NCI-H2171 (cell line): ENCODE measurements around the gene PWWP2A.
"Not testable (repeated sequence)": the region's sequence is repeated elsewhere in the genome, so short reads cannot be mapped to it uniquely, and the experiment has no call there.

Experiments
- DNase-seq: peaks from one replicate; lab custom pipeline; 2025; lab: John Stamatoyannopoulos, UW

Gene PWWP2A, protein sequence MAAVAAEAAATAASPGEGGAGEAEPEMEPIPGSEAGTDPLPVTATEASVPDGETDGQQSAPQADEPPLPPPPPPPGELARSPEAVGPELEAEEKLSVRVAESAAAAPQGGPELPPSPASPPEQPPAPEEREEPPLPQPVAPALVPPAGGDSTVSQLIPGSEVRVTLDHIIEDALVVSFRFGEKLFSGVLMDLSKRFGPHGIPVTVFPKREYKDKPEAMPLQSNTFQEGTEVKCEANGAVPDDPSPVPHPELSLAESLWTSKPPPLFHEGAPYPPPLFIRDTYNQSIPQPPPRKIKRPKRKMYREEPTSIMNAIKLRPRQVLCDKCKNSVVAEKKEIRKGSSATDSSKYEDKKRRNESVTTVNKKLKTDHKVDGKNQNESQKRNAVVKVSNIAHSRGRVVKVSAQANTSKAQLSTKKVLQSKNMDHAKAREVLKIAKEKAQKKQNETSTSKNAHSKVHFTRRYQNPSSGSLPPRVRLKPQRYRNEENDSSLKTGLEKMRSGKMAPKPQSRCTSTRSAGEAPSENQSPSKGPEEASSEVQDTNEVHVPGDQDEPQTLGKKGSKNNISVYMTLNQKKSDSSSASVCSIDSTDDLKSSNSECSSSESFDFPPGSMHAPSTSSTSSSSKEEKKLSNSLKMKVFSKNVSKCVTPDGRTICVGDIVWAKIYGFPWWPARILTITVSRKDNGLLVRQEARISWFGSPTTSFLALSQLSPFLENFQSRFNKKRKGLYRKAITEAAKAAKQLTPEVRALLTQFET

DNA sequence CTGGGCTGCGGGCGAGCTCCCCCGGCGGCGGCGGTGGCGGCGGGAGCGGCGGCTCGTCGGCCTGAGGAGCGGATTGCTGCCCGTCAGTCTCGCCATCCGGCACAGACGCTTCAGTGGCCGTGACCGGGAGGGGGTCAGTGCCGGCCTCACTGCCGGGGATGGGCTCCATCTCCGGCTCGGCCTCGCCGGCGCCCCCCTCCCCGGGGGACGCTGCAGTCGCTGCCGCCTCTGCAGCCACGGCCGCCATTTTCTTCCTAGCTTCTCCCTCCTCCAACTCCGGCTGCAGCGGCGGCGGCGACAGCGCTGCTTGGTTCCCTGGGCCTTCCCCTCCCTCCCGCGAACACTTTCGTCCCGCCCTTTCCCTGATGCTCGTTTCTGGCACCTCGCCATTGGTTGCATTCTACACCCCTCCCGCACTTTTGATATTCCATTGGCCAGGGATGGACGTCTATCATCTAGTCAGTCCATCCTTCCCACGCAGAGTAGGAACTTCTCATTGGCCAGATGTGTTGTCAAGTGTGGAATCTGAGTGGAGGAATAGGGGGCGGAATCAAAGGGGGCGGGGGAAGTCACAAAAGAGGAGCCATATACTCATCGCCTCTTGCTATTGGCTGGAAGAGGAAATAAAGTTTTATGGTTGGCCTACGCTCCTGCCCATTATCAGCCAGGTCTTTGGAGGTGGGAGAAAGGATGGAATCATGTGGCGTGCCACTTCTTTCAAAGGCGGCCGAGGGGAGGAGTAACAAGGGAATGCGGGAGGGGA, at the start of gene PWWP2A:
TSS of gene PWWP2A (minus strand) at position 309 of the 763 bp plus-strand sequence. CDS start at position 247, 62 bp downstream.
- peak; percentile 92 for DNase-seq

DNA sequence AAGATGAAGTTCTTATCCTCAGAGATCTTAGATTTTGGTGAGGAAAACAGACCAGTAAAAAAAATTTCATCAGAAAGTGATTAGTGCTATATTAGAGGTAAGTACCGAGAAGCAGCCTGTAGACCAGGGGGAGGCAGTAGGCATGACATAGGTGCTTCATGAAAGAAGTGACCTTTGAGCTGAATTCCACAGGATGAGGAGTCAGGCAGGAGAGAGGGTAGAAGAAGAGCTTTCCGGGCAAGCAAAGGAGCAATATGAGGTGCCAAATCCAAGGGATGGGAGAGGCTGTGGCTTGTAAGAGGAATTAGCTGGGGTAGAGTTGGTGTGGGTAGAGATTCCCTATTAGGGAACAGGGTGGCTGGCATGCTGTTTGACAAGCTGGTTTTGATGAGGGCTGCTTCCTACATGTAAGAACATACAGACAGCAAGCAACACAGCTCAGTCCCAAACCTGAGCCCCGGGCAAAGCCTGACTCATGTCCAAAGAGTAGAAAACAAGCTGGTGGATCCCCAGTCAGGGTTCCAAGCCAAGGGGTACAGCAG, 48.4 kb upstream of the PWWP2A start:
- no peak for DNase-seq

DNA sequence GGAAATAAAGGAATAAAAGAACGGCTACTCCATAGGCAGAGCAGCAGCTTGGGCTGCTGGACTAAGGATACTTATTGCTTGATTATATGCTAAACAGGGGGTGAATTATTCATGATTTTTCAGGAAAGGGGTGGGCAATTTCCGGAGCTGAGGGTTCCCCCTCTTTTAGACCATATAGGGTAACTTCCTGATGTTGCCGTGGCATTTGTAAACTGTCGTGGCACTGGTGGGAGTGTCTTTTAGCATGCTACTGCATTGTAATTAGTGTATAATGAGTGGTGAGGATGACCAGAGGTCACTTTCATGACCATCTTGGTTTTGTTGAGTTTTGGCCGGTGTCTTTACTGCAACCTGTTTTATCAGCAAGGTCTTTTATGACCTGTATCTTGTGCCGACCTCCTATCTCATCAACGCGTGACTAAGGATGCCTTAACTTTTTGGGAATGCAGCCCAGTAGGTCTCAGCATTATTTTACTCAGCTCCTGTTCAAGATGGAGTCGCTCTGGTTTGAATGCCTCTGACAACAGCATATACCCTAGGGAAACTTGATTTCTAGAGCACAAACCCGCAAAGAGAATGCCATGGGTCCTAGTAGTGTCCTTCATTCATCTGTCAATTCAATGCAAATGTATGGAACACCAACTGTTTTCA, 47.8 kb upstream of the PWWP2A start:
- DNase-seq, result no peak

DNA sequence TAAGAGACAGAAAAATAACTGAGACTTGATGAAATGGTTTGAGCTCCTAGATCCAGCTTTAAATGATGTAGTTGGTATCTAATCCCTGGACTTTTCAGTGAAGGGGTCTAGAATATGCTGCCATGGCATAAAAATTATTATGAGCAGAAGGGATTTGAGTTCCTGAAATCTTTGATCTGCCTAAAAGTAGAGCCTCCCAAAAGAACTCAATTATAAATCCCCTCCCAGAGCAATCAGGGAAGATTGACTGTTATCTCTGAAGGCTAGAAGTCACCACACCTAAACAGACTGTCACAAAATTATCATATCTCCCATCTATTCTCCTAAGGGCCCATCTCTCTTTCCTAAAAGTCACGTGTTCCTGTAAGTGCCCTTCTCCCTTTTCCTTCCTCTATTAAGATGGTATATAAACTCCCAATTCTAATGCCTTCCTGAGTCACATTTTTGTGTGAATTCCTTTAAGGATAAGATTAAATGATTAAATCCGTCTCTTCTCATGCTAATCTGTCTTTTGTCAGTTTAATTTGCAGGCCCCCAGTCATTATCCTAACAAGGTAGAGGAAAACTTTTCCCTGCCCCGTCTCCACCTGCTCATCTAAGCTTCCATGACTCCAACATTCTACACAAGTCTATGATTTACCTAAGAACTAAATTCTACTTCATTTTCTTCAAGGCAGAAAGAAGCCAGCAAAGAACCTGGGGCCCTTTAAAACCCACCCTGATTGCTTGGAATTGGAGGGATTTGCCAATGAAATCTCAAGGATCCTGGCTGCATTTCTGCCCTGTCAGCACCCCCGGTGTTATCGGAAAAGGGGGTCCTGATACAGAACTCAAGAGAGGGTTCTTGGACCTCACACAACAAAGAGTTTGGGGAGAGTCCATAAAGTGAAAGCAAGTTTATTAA, 47.1 kb upstream of the PWWP2A start:
- DNase-seq, result no peak

DNA sequence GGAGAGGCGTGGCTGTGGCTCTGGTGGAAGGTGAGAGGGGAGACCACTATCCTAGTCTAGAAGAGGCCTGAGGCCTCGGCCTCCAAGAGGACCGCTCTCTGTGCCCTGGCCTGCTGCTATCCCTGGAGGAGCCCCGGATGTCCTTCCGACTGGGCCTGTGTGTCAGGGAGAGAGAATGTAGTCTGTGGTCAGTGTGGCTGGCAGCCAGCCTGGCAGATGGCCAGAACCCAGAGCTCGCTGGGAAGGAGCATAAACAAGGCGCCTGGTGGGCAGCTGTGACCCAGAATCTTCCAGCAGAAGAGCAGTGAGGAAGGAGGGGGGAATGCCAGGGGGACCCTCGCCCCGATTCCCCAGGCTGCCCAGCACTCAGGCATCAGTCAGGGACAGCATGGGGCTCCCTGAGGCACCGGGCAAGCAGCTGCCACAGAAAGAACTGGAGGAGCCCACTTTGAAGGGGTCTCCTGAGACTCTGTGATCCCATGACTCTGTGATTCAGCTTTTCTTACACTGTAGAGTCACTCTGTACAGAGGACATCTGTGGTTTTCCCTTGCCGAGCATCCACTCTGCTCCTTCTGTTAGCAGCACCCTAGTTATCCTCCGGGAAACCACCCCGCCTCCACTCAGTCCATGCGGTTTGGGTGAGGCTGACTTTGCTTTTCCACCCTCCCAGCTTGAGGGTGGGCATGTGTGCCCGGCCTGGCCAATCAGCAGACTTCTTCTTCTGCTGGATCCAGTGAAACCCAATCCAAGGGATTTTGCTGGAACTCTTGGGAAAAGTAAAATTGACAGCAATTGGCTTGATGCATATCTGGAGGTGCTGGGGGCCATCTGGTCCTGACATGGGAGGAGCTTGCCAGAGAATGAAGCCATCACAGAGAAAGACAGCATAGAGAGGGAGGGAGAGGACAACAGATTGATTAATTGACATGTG, 46.2 kb upstream of the PWWP2A start:
- peak; percentile 83 for DNase-seq

DNA sequence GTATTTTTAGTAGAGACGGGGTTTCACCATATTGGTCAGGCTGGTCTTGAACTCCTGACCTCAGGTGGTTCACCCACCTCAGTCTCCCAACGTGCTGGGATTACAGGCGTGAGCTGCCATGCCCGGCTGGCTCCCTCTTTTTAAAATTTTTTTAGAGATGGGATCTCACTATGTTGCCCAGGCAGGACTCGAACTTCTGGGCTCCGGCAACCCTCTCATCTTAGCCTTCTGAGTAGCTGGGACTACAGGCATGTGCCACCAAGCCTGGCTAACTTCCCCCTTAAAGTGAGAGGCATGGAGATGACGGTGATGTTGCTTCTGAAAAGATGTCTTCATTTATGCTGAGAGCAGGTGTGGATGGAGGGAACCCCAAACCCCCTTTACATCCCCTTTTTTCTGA, 43.7 kb upstream of the PWWP2A start:
- DNase-seq, result no peak

DNA sequence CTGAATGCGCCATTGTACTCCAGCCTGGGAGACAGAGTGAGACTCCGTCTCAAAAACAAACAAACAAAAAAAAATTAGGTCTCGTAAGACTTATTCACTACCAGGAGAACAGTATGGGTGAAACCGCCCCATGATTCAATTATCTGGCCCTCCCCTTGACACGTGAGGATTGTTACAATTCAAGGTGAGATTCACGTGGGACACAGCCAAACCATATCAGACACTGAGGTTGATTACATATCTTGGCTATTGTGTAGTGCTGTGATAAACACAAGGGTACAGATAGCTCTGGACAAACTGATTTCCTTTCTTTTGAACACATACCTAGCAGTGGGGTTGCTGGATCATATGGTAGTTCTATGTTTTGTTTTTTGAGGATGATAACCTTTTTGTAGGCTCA, 42.4 kb upstream of the PWWP2A start:
- DNase-seq, result no peak

DNA sequence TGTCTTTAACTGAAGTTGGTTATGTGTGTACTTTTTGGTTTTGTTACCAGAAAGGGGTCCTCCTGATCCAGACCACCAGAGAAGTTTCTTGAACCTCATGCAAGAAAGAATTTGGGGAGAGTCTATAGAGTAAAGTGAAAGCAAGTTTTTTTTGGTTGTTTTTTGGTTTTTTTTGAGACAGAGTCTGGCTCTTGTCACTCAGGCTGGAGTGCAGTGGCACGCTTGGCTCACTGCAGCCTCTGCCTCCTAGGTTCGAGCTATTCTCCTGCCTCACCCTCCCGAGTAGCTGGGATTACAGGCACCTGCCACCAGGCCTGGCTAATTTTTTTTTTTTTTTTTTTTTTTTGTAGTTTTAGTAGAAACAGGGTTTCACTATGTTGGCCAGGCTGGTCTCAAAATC, 41.6 kb upstream of the PWWP2A start:
- DNase-seq, result not testable (repeated sequence)

DNA sequence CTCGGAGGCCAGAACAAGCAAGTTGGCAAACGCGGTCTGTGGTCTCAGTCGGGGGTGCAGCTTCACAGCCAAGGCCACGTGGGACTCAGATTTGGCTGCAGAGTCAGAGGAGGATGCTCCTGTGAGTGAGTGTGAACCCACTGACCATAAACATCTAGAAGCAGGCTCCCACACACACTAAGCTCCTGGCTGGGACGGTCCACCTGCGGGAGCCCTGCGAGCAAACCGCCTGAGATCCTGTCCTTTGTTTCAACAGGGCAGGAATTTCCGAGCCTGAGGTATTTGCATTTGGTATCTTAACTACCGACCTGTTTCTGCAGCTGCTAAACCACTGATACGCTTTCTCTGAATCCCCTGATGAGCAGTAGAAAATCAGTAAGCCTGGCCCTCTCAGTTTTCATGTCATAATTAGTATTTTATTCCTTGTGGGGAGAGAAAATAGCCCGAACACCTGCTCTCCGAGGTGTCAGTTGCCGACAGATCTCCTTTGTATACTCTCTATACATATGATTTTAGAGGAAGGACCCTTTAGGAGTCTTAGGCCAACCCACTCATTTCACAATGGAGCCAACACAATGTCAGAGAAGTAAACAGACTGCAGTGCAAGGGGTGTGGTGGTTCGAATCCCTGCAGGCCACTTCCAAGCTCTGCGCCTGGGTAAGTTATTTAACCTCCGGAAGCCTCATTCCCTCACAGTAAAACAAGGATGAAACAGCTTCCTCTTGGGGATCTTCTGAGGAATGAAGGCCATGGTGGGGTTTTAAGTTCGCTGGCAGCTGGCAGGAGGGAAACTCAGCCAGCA, 40.9 kb upstream of the PWWP2A start:
- peak; percentile 9 for DNase-seq

DNA sequence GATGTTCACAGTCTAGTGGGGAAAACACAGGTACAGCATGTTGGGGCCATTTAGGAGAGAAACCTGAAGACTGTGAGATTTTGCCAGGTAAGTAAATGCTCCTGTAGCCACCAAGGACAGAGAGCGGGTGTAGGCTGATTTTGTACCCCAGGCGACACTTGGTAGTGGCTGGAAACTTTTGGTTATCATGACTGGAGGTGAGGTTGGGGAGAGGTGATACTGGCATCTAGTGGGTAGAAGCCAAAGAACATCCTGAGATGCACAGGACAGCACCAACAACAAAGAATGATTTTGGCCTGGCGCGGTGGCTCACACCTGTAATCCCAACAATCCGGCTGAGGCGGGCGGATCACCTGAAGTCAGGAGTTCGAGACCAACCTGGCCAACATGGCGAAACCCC, 38.8 kb upstream of the PWWP2A start:
- DNase-seq, result no peak

DNA sequence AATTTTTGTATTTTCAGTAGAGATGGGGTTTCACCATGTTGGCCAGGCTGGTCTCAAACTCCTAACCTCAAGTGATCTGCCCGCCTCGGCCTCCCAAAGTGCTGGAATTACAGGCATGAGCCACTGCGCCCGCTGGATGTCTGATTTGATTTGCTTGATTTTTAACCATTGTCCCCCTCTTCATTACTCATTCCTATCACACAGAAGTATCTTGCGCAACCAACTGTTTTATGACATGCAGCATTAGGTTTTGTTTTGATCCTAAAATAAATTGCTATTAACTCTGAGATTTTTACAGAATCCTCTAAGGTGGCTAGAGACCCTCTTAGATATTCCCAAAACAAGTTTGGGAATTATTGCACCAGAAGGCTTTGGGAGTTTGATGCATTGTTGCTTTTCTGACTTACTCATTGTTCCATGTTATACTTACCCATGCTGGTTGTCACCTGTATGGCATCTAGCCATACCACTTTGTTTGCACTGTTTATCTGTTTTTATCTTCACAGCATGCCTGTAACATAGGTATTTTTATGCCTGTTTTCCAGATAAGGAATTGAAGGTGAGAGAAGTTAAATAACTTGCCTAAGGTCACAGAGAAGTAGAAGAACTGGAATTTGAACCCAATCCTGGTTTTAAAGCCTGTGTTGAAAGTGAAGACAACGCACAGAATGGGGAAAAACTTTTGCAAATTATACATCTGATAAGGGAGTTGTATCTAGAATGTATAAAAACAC, 35.9 kb upstream of the PWWP2A start:
- DNase-seq, result no peak

DNA sequence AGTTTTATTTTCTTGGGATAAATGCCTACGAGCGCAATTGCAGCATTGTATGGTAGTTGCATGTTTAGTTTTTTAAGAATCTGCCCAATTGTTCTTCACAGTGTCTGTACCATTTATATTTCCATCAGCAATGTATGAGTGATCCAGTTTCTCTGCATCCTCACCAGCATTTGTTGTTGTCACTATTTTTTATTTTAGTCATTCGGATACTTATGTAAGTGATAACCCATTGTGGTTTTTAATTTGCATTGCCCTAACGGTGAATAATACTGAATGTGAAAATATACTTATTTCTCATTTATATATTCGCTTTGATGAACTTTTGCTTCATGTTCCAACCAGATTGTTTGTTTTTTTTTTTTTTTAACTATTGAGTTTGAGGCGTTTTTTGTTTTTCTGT, 33.7 kb upstream of the PWWP2A start:
- no peak for DNase-seq

DNA sequence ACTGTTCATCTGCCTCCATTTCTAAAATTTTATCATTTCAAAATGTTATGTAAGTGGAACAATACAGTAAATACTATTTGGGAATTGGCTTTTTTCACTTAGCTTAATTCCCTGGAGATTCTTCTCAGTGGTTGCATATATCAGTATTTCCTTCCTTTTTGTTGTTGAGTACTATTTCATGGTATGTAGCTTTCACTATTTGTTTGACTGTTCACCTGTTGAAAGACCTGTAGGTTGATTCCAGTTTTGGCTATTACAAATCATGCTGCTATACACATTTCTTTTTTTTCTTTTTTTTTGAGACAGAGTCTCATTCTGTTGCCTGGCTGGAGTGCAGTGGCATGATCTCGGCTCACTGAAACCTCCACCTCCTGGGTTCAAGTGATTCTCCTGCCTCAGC, 33.0 kb upstream of the PWWP2A start:
- DNase-seq, result no peak

DNA sequence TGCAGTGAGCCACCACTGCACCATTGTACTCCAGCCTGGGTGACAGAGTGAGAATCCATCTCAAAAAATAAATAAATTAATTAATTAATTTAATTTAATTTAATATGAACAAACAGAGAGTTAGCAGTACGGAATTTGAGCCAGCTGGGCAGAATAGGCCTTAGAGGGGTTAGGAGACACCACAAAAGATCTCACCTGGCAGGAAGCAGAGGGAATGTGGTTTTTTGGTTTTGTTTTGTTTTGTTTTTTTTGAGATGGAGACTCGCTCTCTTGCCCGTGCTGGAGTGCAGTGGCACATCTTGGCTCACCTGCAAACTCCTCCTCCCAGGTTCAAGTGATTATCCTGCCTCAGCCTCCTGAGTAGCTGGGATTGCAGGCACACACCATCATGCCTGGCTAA, 31.8 kb upstream of the PWWP2A start:
- DNase-seq, result no peak

DNA sequence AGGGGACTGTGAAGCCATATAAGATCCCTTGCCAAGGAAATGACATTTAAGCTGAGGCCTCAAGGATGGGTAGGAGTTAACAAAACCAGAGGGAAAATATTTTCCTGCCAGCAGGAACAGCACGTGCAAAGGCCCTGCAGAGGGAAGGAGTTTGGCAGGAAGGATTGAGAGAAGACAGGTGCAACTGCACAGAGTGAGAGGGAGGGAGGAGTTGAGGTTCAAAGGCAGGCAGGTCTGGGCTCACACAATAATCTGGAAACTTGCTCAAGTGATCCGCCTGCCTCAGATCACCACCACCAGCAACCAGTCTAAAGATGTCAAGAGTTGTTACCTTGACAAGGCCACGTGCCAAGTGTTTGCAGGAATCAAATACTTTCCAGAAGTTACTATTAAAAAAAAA, 31.1 kb upstream of the PWWP2A start:
- no peak for DNase-seq

DNA sequence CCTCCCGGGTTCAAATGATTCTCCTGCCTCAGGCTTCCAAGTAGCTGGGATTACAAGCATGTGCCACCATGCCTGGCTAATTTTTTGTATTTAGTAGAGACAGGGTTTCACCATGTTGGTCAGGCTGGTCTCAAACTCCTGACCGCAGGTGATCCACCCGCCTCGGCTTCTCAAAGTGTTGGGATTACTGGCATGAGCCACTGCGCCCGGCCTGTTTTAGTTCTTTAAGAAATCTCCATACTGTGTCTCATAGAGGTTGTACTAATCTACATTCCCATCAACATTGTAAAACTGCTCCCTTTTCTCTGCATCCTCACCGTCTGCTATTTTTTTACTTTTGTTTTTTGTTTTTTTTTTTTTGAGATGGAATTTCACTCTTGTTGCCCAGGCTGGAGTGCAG, 25.2 kb upstream of the PWWP2A start:
- not testable (repeated sequence) for DNase-seq

DNA sequence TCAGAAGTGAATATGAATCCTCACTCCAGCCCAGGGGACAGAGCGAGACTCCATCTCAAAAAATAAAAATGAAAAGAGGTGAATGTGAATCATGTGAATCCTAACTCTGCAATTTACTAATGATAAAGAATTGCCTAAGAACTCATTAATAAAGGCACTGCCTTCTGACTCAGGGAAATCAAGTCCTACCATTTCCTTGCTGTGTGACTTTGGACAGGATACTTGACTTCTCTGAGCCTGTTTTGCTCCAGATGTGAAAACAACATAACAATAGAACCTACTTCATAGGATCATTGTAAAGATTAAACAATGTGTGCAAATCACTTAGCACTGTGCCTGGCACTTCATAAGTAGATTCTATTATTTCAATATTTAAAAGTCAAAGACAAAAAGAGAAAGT, 15.1 kb upstream of the PWWP2A start:
- no peak for DNase-seq

DNA sequence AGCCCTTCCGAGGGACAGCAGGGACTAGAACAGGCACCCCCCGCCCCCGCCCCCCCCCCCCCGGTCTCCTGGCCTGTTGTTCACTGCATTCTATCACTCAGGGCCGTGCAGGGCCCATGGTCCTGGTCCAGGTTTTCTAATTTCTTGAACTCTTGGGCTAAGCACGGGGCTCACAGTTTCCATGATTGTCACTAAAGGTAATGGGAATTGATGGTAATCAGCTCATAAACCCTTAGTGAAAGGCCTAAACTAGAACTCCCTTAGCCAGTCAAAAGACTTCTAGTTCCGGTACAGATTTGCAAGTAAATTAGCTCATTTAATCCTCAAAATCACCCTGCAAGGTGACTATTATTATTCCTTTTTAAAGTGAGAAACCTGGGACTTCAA, 14.7 kb upstream of the PWWP2A start:
- no peak for DNase-seq
